Large intestine (tissue), 3 donors: ENCODE measurements around the gene CYBB. TPM values are rescaled to one million over a fixed set of nuclear protein-coding genes. Genes with fewer than 3 reads are reported as not detected.

Experiments used
- DNase-seq, 2 donors: peaks; one replicate each; pipeline versions ENCODE4 v3.0.0 to v3.0.0-alpha.2; 2013
- H3K27ac ChIP-seq: one replicate; pipeline ENCODE4 v1.5.1; 2013; ENCODE audit warnings: low read length
- H3K27me3 ChIP-seq: 2 replicates; pipeline ENCODE4 v1.6.1; 2013; ENCODE audit warnings: low read length; ENCODE audit not compliant: control insufficient read depth, insufficient read depth
- H3K36me3 ChIP-seq: 2 replicates; pipeline ENCODE4 v1.6.1; 2013; ENCODE audit warnings: low read length; ENCODE audit not compliant: control insufficient read depth, insufficient read depth
- H3K4me1 ChIP-seq: one replicate; pipeline ENCODE4 v1.6.1; 2013; ENCODE audit warnings: low read length; ENCODE audit not compliant: control insufficient read depth, insufficient read depth
- H3K4me3 ChIP-seq: one replicate; pipeline ENCODE4 v1.5.1; 2013; ENCODE audit warnings: low read length
- H3K9me3 ChIP-seq: one replicate; pipeline ENCODE4 v1.6.1; 2013; ENCODE audit warnings: mild to moderate bottlenecking, low read depth, low read length, moderate library complexity; ENCODE audit not compliant: control insufficient read depth
- WGBS: methylation state at CpG from one replicate; pipeline ENCODE4 v1.1.5; 2013; ENCODE audit warnings: low lambda C conversion rate; ENCODE audit not compliant: insufficient coverage; 5-methylcytosine and 5-hydroxymethylcytosine counted together
- polyA plus RNA-seq: library from polyadenylated mRNA; unstranded; fragments of 120-200 nt; gene quantifications from one replicate; pipeline ENCODE4 v1.2.1, GENCODE V29; 2013

Gene CYBB
- polyA plus RNA-seq, 1 donor = 15.9 TPM

- WGBS = no CpG with 5 or more reads among the region's 6 CpGs
- H3K9me3 ChIP-seq = no peaks in the 10 kb centered on the region
- no peak for DNase-seq
Observed at GRCh38 chrX:37860721-37861120, 80.9 kb downstream of the CYBB start.

GRCh38 chrX:37862851-37863250, 83.0 kb downstream of the CYBB start:
- no peaks in the 10 kb centered on the region for H3K36me3 ChIP-seq
- no peak for DNase-seq
- H3K27me3 ChIP-seq = no peaks in the 10 kb centered on the region
- H3K4me3 ChIP-seq = no peak overlapping the region
- peak overlapping the region; percentile 58 for H3K27ac ChIP-seq
- peaks cover 17% of the 10 kb centered on the region for H3K4me1 ChIP-seq
- no peaks in the 10 kb centered on the region for H3K9me3 ChIP-seq

More at GRCh38 chrX:37860721-37861120, 80.9 kb downstream of the CYBB start:
- Histone ChIP-seq H3K27ac (no peak overlapping the region), H3K36me3 (no peaks in the 10 kb centered on the region), H3K4me3 (no peak overlapping the region), H3K27me3 (no peaks in the 10 kb centered on the region), H3K4me1 (peaks cover 12% of the 10 kb centered on the region)

Other genes starting within 250 kb of the CYBB start
- gene LANCL3, start 208.4 kb upstream of the CYBB start, polyA plus RNA-seq = 0.33 TPM
- 12.3 TPM for gene XK, start 94.3 kb upstream of the CYBB start, polyA plus RNA-seq
- gene DYNLT3, start 67.5 kb downstream of the CYBB start, polyA plus RNA-seq = 23.9 TPM
- 3.6 TPM for gene SYTL5, start 226.5 kb downstream of the CYBB start, polyA plus RNA-seq